KOPT-K1 (cell line): Measurements from ENCODE around the gene FKBP7.
"Not testable (repeated sequence)": the region's sequence is repeated elsewhere in the genome, so short reads cannot be mapped to it uniquely, and the experiment has no call there.

Source experiments
- H3K27ac ChIP-seq: fragments of 200-600 bp; sonication (generic); 2 replicates; pipeline ENCODE4 v1.5.1; 2016; ENCODE audit warnings: antibody characterized with exemption, mild to moderate bottlenecking, low read depth, low read length; ENCODE audit not compliant: poor library complexity, severe bottlenecking
- H3K36me3 ChIP-seq: fragments of 200-600 bp; sonication (generic); 2 replicates; pipeline ENCODE4 v1.5.1; 2017; ENCODE audit warnings: antibody characterized with exemption, mild to moderate bottlenecking, low read length, moderate library complexity; ENCODE audit not compliant: insufficient read depth
- H3K9me3 ChIP-seq: fragments of 200-600 bp; sonication (generic); 2 replicates; pipeline ENCODE4 v1.5.1; 2017; ENCODE audit warnings: antibody characterized with exemption, low read length, mild to moderate bottlenecking; ENCODE audit not compliant: insufficient read depth, poor library complexity, severe bottlenecking

FKBP7 gene

DNA sequence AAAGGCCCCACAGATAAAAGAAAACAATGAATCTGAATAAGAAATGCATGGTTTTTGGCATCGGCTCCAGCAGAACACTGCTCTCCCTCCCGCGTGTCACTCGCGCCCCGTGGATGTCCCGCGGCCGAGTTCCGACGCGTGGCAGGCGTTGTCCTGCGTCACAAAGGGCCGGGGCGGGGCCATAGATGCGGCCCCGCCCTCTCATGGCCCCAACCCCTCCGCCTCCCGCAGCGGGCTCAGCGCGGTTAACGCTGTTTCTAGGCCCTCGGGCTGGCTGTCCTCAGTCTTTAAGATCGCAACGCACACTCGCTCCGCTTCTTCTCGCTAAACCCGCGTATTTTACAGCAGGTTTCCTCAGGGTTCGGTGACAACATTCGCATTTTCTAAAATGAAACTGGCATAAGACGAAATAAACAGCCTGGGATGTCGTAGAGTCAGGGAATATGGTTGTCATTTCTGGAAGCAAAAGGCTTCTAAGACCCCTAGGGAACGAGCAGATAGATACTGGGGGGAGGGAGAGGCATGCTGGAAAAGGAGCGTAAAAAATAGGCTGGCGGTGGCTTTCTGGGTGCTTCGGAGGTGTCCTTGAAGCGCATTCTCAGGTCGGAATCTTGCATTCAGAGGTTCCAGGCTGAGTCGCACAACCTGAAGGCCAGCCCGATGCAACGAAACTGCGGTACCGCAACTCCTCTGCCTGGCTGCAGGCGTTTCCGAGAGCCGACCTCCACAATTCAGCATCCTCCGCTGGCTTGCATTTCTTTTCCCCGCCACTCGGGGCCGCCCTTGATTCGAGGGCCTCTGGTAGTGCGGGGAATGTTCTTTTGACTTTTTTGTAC is at the start of gene FKBP7:
FKBP7 (minus strand) TSS at position 162 of the 836 bp plus-strand sequence; CDS start at position 61, 101 bp downstream.
- H3K27ac ChIP-seq: peak within 1 kb of the TSS; percentile 69
- no peaks in the 10 kb centered on the region for H3K9me3 ChIP-seq
- H3K36me3 ChIP-seq: no peaks in the 10 kb centered on the region

- 0 out of 2 replicates have a peak, but pooled peaks cover 15% of the 10 kb centered on the region for H3K36me3 ChIP-seq
- no peak overlapping the region for H3K27ac ChIP-seq
- no peaks in the 10 kb centered on the region for H3K9me3 ChIP-seq
Measured at GRCh38 chr2:178527592-178527991, 49.2 kb upstream of the FKBP7 start.

- Histone ChIP-seq H3K36me3 (0 out of 2 replicates have a peak, but pooled peaks cover 4% of the 10 kb centered on the region), H3K27ac (no peak overlapping the region)
Measured at GRCh38 chr2:178526256-178526655, 47.9 kb upstream of the FKBP7 start.

GRCh38 chr2:178525460-178525859 is 47.1 kb upstream of the FKBP7 start:
- H3K36me3 ChIP-seq, H3K27ac ChIP-seq, H3K9me3 ChIP-seq: not testable (repeated sequence)

More at GRCh38 chr2:178526256-178526655, 47.9 kb upstream of the FKBP7 start:
- no peaks in the 10 kb centered on the region for H3K9me3 ChIP-seq

DNA sequence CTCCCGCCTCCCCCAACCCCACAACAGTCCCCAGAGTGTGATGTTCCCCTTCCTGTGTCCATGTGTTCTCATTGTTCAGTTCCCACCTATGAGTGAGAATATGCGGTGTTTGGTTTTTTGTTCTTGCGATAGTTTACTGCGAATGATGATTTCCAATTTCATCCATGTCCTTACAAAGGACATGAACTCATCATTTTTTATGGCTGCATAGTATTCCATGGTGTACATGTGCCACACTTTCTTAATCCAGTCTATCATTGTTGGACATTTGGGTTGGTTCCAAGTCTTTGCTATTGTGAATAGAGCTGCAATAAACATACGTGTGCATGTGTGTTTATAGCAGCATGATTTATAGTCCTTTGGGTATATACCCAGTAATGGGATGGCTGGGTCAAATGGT is 46.6 kb upstream of the FKBP7 start:
- H3K27ac ChIP-seq, H3K9me3 ChIP-seq, H3K36me3 ChIP-seq: not testable (repeated sequence)

DNA sequence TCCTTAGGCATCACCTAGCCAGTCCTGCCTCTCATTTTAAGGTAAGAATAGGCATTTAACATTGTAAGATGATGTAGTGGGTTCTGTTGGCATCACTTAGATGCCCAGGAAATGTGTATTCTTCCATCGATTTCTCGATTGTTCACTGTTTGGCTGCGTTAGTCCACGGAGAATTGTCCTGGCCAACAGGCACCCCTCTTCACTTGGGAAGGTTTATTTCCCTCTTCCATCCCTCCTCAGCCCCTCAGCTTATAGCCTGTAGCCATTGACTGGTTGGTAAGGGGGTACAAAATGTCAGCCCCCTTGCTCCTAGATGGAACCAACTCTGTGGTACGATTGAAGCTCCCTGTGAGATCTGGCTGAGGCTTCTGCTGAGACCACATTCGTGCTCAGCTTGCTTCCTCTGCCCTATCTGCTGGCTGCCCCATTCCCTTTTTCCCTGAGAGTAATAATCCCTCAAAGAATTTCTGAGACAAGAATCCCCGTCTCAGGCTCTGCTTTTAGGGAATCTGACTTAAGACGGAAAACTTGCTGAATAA is 45.3 kb upstream of the FKBP7 start:
- H3K27ac ChIP-seq: peak overlapping the region; percentile 61
- H3K9me3 ChIP-seq: no peaks in the 10 kb centered on the region
- peaks cover 7% of the 10 kb centered on the region; the same call in 1 of the 2 replicates for H3K36me3 ChIP-seq

DNA sequence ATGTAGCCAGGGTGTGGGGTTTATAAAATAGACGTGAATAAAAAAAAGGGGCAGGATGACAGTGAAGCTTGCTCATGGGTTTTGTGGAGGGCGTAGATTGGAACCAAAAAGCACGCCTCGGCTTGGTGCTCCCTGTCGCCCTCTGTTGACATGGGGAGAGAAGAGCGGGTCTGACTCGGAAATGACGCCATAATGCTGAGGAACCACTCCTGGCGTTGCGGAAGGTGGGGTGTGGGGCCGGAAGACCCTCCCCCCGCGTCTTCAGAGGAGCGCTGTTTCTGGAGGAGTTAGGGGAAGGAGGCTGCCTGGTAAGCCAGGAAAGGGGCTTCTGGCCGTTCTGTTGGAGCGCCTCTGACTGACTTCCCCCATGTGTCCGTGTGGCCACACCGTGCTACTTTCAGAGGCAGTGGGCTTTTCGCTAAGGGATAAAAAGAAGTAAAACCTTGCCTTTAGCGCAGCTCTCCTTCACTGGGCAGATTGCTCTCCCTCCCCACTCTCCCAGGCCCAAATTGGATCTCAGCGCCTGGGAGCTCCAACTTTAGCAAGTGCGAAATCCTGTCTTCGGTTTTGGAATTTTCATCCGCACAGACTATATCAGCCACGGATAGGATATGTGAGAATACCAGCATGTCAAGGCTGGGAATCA is 44.7 kb upstream of the FKBP7 start:
- Histone ChIP-seq H3K27ac (peak overlapping the region; percentile 61), H3K36me3 (peaks cover 13% of the 10 kb centered on the region; the same call in 1 of the 2 replicates), H3K9me3 (no peaks in the 10 kb centered on the region)

- peaks cover 15% of the 10 kb centered on the region; the same call in 1 of the 2 replicates for H3K36me3 ChIP-seq
- no peaks in the 10 kb centered on the region for H3K9me3 ChIP-seq
- no peak overlapping the region for H3K27ac ChIP-seq
Measured at GRCh38 chr2:178521304-178522150, 43.1 kb upstream of the FKBP7 start.

GRCh38 chr2:178517496-178517895 is 39.1 kb upstream of the FKBP7 start:
- no peaks in the 10 kb centered on the region for H3K9me3 ChIP-seq
- no peak overlapping the region for H3K27ac ChIP-seq
- peaks cover 24% of the 10 kb centered on the region for H3K36me3 ChIP-seq

- H3K27ac ChIP-seq: no peak overlapping the region
- no peaks in the 10 kb centered on the region for H3K9me3 ChIP-seq
- H3K36me3 ChIP-seq: peaks cover 39% of the 10 kb centered on the region
Measured at GRCh38 chr2:178514664-178515063, 36.3 kb upstream of the FKBP7 start.

DNA sequence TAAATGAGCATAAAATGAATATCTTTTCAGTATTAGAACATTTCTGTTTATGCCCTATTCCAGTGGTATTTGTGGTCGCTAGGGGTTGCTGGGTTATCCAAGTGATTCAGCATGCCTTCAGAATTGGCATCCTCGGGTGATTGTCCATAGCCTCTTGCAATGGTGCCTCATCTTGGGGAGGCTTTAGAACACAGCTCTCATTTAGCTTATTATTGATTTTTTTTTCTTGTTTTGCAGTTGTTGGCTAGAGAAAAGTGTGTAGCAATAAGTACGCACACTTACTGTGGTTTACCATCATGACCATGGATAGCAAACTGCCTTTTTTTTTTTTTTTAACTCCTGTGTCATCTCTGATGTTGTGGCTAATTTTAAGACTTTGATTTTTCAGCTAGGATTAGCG is 35.5 kb upstream of the FKBP7 start:
- peaks cover 39% of the 10 kb centered on the region for H3K36me3 ChIP-seq

GRCh38 chr2:178512484-178512883 is 34.1 kb upstream of the FKBP7 start:
- Histone ChIP-seq H3K27ac (no peak overlapping the region), H3K9me3 (no peaks in the 10 kb centered on the region), H3K36me3 (peaks cover 34% of the 10 kb centered on the region)

More for the DNA sequence above, 35.5 kb upstream of the FKBP7 start:
- H3K9me3 ChIP-seq: no peaks in the 10 kb centered on the region
- no peak overlapping the region for H3K27ac ChIP-seq

- H3K9me3 ChIP-seq: no peaks in the 10 kb centered on the region
- H3K36me3 ChIP-seq: peaks cover 48% of the 10 kb centered on the region
- H3K27ac ChIP-seq: no peak overlapping the region
Measured at GRCh38 chr2:178510384-178510783, 32.0 kb upstream of the FKBP7 start.

- Histone ChIP-seq H3K9me3 (no peaks in the 10 kb centered on the region), H3K36me3 (peaks cover 59% of the 10 kb centered on the region), H3K27ac (no peak overlapping the region)
Measured at GRCh38 chr2:178508646-178509045, 30.2 kb upstream of the FKBP7 start.
